ENCODE measurements around the gene ERC1. TPM values are rescaled to one million over a fixed set of nuclear protein-coding genes. Genes with fewer than 3 reads are reported as not detected.
"Not testable (repeated sequence)": the region's sequence is repeated elsewhere in the genome, so short reads cannot be mapped to it uniquely, and the experiment has no call there.

ERC1 gene
- polyA plus RNA-seq, 1 donor: 17.5 TPM

DNA sequence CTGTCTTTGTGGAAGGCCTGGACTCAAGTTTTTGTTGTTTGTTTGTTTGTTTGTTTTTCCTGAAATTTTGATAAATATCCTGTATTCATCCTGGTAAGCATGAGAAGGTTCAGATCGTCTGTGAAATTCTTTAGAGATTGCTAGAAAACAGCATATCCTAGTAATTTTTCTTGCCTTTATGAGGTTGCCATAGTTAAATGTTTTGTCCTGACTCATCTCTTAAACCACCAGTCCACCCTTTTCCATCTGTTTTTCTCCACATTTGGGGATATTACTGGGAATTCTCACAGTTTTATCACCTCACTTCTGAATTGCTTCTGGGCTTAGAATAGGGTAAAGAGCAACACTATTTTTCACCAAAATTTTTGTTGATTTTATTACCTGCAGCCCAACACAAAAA is 355.1 kb downstream of the ERC1 start:
- H3K4me3 ChIP-seq (ENCODE audit: low read length): no peak overlapping the region
- peaks cover 9% of the 10 kb centered on the region for H3K4me1 ChIP-seq (ENCODE audit: control insufficient read depth, insufficient read depth, low read length)
- H3K9me3 ChIP-seq (ENCODE audit: control insufficient read depth, low read depth, low read length): no peaks in the 10 kb centered on the region
- H3K27ac ChIP-seq (ENCODE audit: low read length): no peak overlapping the region
- H3K36me3 ChIP-seq (ENCODE audit: control insufficient read depth, insufficient read depth, low read length): no peaks in the 10 kb centered on the region
- H3K27me3 ChIP-seq (ENCODE audit: control insufficient read depth, insufficient read depth, low read length): no peaks in the 10 kb centered on the region
- no CpG with 5 or more reads among the region's 1 CpG for WGBS (ENCODE audit: insufficient coverage, low lambda C conversion rate)
- no peak for DNase-seq

DNA sequence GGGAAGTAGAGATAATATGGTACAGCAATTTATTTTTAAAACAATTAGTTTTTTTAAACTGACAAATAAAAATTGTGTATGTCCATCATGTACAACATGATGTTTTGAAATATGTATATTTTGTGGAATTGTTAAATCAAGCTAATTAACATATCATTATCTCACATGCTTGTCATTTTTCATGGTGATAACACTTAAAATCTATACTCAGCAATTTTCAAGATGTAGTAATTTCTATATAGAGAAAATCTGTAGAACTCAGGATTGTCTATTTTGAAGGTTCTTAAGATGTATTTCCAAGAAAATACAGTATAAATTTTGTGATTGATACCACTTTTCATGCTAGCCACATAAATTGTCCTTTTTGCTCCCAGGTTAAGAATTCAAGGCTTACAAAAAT is 356.3 kb downstream of the ERC1 start:
- Histone ChIP-seq H3K9me3 (ENCODE audit: control insufficient read depth, low read depth, low read length) (no peaks in the 10 kb centered on the region), H3K27ac (ENCODE audit: low read length) (no peak overlapping the region), H3K27me3 (ENCODE audit: control insufficient read depth, insufficient read depth, low read length) (no peaks in the 10 kb centered on the region), H3K4me1 (ENCODE audit: control insufficient read depth, insufficient read depth, low read length) (peaks cover 9% of the 10 kb centered on the region), H3K4me3 (ENCODE audit: low read length) (no peak overlapping the region), H3K36me3 (ENCODE audit: control insufficient read depth, insufficient read depth, low read length) (no peaks in the 10 kb centered on the region)
- DNase-seq: no peak

DNA sequence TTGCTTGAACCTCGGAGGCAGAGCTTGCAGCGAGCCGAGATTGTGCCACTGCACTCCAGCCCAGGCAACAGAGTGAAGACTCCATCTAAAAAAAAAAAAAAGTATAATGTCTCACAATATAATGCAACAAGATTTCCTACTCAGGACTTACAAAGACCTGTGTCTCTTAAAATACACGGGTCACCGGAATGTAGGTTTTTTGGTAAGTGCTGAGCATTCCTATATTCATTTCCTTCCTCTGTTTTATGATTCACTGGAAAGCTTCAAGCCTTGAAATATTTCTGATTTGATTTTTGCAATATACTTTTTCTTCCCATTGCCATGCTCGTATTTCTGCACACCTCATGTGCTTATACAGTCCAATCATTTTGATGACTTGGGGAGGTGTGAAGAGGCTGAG is 357.6 kb downstream of the ERC1 start:
- no peak for DNase-seq
- Histone ChIP-seq H3K27ac (ENCODE audit: low read length) (peak overlapping the region; percentile 45), H3K4me3 (ENCODE audit: low read length) (no peak overlapping the region), H3K27me3 (ENCODE audit: control insufficient read depth, insufficient read depth, low read length) (no peaks in the 10 kb centered on the region), H3K4me1 (ENCODE audit: control insufficient read depth, insufficient read depth, low read length) (peaks cover 9% of the 10 kb centered on the region), H3K9me3 (ENCODE audit: control insufficient read depth, low read depth, low read length) (no peaks in the 10 kb centered on the region), H3K36me3 (ENCODE audit: control insufficient read depth, insufficient read depth, low read length) (no peaks in the 10 kb centered on the region)
- WGBS (ENCODE audit: insufficient coverage, low lambda C conversion rate): 89% methylated on average over 3 of the region's 6 CpGs

DNA sequence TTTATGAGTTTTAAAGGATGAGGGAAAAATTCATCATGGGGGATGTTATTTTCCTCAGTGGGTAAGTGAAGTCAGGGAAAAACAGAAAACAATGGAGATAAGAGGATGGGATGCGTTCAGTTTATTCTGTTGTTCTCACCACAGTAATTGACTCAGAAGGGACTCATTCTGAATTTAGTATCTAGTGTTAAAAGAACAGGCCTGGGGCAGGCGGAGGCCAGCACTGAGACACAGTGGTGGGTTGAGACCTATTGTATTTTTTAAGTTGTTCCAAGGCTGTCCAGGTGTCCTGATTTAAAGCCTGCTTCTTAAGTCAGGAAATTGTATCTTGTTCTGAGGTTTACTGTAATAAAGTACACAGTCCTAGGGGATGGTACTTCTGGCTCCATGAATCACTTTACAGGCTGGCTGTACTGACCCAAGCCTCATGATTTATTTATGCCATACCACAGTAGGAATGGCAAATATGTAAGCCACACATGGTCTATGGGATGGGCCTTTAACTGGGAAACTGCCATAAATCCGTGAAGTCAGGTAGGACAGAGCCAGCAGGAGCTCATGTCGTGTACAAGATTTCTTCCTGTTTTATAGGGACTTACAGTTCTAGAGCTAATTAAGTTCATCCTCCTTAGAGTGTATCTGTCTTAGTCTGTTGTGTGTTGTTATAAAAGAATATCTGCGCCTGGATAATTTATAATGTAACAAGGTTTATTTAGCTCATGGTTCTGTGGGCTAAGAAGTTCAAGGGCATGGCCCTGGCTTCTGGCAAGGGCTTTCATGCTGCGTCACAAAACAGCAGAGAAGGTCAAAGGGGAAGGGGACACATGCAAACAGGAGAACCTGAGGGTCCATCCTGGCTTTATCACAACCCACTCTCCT is 359.3 kb downstream of the ERC1 start:
- peak; percentile 63 to 69 for DNase-seq
- H3K4me3 ChIP-seq (ENCODE audit: low read length): no peak overlapping the region
- 100% methylated on average over 1 of the region's 6 CpGs for WGBS (ENCODE audit: insufficient coverage, low lambda C conversion rate)
- no peaks in the 10 kb centered on the region for H3K27me3 ChIP-seq (ENCODE audit: control insufficient read depth, insufficient read depth, low read length)
- H3K9me3 ChIP-seq (ENCODE audit: control insufficient read depth, low read depth, low read length): no peaks in the 10 kb centered on the region
- peaks cover 9% of the 10 kb centered on the region for H3K4me1 ChIP-seq (ENCODE audit: control insufficient read depth, insufficient read depth, low read length)
- H3K27ac ChIP-seq (ENCODE audit: low read length): peak overlapping the region; percentile 72
- H3K36me3 ChIP-seq (ENCODE audit: control insufficient read depth, insufficient read depth, low read length): no peaks in the 10 kb centered on the region

DNA sequence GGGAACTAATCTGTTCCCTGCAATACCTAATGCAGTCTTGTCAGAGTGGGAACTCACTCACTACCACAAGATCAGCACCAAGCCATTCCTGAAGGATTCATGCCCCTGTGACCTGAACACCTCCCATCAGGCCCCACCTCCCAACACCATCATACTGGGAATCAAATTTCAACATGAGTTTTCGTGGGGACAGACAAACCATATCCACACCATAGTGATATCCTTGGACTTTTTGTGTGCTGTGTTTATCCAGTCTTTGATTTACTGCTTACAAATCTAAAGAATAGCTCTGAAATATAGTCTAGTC is 359.9 kb downstream of the ERC1 start:
- WGBS (ENCODE audit: insufficient coverage, low lambda C conversion rate): no CpG with 5 or more reads among the region's 1 CpG

DNA sequence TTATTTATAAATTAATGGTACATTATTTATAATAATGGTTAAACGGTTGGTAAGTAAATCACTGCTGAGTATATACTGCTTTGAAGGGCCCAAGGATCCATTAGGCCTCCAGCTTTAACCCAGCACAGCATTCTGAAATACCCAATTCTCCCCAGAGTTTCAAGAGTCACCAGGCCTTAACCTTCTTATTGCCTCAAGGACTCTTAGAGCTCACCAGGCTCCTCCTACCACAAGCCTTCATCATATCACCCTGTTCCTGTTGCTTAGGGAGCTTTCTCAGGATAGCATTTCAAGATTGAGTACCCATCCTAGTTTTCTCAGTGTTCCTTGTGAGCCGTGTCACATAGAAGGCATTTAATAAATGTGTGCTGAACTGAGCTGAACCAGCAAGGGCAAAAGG is 360.9 kb downstream of the ERC1 start:
- no peaks in the 10 kb centered on the region for H3K36me3 ChIP-seq (ENCODE audit: control insufficient read depth, insufficient read depth, low read length)
- H3K9me3 ChIP-seq (ENCODE audit: control insufficient read depth, low read depth, low read length): no peaks in the 10 kb centered on the region
- no peak for DNase-seq
- H3K27me3 ChIP-seq (ENCODE audit: control insufficient read depth, insufficient read depth, low read length): no peaks in the 10 kb centered on the region
- no CpG with 5 or more reads among the region's 2 CpGs for WGBS (ENCODE audit: insufficient coverage, low lambda C conversion rate)
- no peak overlapping the region for H3K4me3 ChIP-seq (ENCODE audit: low read length)
- peaks cover 9% of the 10 kb centered on the region for H3K4me1 ChIP-seq (ENCODE audit: control insufficient read depth, insufficient read depth, low read length)
- no peak overlapping the region for H3K27ac ChIP-seq (ENCODE audit: low read length)

More for the DNA sequence above, 359.9 kb downstream of the ERC1 start:
- Histone ChIP-seq H3K27me3 (ENCODE audit: control insufficient read depth, insufficient read depth, low read length) (no peaks in the 10 kb centered on the region), H3K36me3 (ENCODE audit: control insufficient read depth, insufficient read depth, low read length) (no peaks in the 10 kb centered on the region), H3K9me3 (ENCODE audit: control insufficient read depth, low read depth, low read length) (no peaks in the 10 kb centered on the region), H3K4me1 (ENCODE audit: control insufficient read depth, insufficient read depth, low read length) (peaks cover 9% of the 10 kb centered on the region), H3K27ac (ENCODE audit: low read length) (peak overlapping the region; percentile 72), H3K4me3 (ENCODE audit: low read length) (no peak overlapping the region)
- DNase-seq: no peak

- Histone ChIP-seq H3K4me1 (ENCODE audit: control insufficient read depth, insufficient read depth, low read length) (peaks cover 9% of the 10 kb centered on the region), H3K36me3 (ENCODE audit: control insufficient read depth, insufficient read depth, low read length) (no peaks in the 10 kb centered on the region), H3K4me3 (ENCODE audit: low read length) (no peak overlapping the region), H3K9me3 (ENCODE audit: control insufficient read depth, low read depth, low read length) (no peaks in the 10 kb centered on the region), H3K27me3 (ENCODE audit: control insufficient read depth, insufficient read depth, low read length) (no peaks in the 10 kb centered on the region), H3K27ac (ENCODE audit: low read length) (no peak overlapping the region)
- 83% methylated on average over 1 of the region's 2 CpGs for WGBS (ENCODE audit: insufficient coverage, low lambda C conversion rate)
- DNase-seq: no peak
Measured at GRCh38 chr12:1353451-1353850, 362.4 kb downstream of the ERC1 start.

DNA sequence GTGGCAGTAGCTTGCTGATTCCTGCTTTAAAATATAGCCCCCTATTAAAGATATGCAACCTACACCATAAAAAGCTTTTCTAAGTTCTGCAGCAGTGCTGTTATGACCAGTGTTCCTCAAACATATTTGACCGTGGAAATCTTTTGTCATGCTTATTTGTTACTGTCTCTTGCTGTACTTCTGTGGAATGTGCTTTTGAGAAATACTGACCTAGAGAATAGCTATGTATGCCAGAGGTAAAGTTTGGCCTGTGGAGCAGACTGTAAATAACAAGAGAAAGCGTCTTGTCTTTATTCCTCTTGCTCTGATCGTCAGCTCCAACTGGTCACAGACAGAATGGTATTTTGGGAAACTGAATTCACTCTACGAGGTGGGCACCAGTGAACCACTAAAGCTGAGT is 364.4 kb downstream of the ERC1 start:
- Histone ChIP-seq H3K27ac (ENCODE audit: low read length) (no peak overlapping the region), H3K9me3 (ENCODE audit: control insufficient read depth, low read depth, low read length) (no peaks in the 10 kb centered on the region), H3K4me1 (ENCODE audit: control insufficient read depth, insufficient read depth, low read length) (peaks cover 4% of the 10 kb centered on the region), H3K36me3 (ENCODE audit: control insufficient read depth, insufficient read depth, low read length) (no peaks in the 10 kb centered on the region), H3K27me3 (ENCODE audit: control insufficient read depth, insufficient read depth, low read length) (no peaks in the 10 kb centered on the region), H3K4me3 (ENCODE audit: low read length) (no peak overlapping the region)
- 100% methylated on average over 2 of the region's 4 CpGs for WGBS (ENCODE audit: insufficient coverage, low lambda C conversion rate)
- DNase-seq: no peak

- no CpG with 5 or more reads among the region's 6 CpGs for WGBS (ENCODE audit: insufficient coverage, low lambda C conversion rate)
- not testable (repeated sequence) for H3K27ac ChIP-seq (ENCODE audit: low read length); DNase-seq
Measured at GRCh38 chr12:1355871-1356270, 364.8 kb downstream of the ERC1 start.

DNA sequence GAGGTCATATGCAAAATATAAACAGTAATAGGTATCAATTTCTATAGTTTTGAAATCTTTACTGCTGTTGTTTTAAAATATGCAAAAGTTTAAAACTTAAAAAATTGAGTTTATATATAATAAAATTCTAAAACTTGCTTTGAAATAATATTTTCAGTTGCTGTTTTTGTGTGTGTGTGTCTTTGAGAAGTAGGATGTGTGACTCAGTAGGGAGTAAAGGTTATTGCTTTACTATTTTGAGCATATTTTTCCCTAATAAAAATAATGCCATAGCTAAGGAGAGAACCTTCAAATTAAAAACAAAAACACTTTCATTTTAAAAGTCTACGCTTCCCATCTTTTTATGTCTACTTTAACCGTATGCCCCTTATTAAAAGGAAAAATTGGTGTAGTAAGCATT is 365.3 kb downstream of the ERC1 start:
- WGBS (ENCODE audit: insufficient coverage, low lambda C conversion rate): 92% methylated on average over 2 of the region's 2 CpGs
- no peak overlapping the region for H3K4me3 ChIP-seq (ENCODE audit: low read length)
- no peaks in the 10 kb centered on the region for H3K4me1 ChIP-seq (ENCODE audit: control insufficient read depth, insufficient read depth, low read length)
- no peaks in the 10 kb centered on the region for H3K36me3 ChIP-seq (ENCODE audit: control insufficient read depth, insufficient read depth, low read length)
- no peak overlapping the region for H3K27ac ChIP-seq (ENCODE audit: low read length)
- no peaks in the 10 kb centered on the region for H3K27me3 ChIP-seq (ENCODE audit: control insufficient read depth, insufficient read depth, low read length)
- DNase-seq: no peak
- no peaks in the 10 kb centered on the region for H3K9me3 ChIP-seq (ENCODE audit: control insufficient read depth, low read depth, low read length)

More at GRCh38 chr12:1355871-1356270, 364.8 kb downstream of the ERC1 start:
- H3K4me1 ChIP-seq (ENCODE audit: control insufficient read depth, insufficient read depth, low read length); H3K27me3 ChIP-seq (ENCODE audit: control insufficient read depth, insufficient read depth, low read length); H3K36me3 ChIP-seq (ENCODE audit: control insufficient read depth, insufficient read depth, low read length); H3K4me3 ChIP-seq (ENCODE audit: low read length); H3K9me3 ChIP-seq (ENCODE audit: control insufficient read depth, low read depth, low read length): not testable (repeated sequence)

- no peaks in the 10 kb centered on the region for H3K4me1 ChIP-seq (ENCODE audit: control insufficient read depth, insufficient read depth, low read length)
- no peaks in the 10 kb centered on the region for H3K36me3 ChIP-seq (ENCODE audit: control insufficient read depth, insufficient read depth, low read length)
- no peaks in the 10 kb centered on the region for H3K27me3 ChIP-seq (ENCODE audit: control insufficient read depth, insufficient read depth, low read length)
- H3K4me3 ChIP-seq (ENCODE audit: low read length): no peak overlapping the region
- H3K27ac ChIP-seq (ENCODE audit: low read length): no peak overlapping the region
- no peak for DNase-seq
- no peaks in the 10 kb centered on the region for H3K9me3 ChIP-seq (ENCODE audit: control insufficient read depth, low read depth, low read length)
- WGBS (ENCODE audit: insufficient coverage, low lambda C conversion rate): no CpG with 5 or more reads among the region's 6 CpGs
Measured at GRCh38 chr12:1357171-1357570, 366.1 kb downstream of the ERC1 start.
